Psoas muscle (tissue), 8 donors: ENCODE data around the gene FGGY. TPM values are rescaled to one million over a fixed set of nuclear protein-coding genes. Genes with fewer than 3 reads are reported as not detected.
A peak's percentile ranks its signal among the peaks of the same experiment; 100 is the strongest.

ENCODE experiments used
- ATAC-seq, 4 donors: fragments of 200-7000 bp; cut with Tn5 transposase; one replicate each; pipeline ENCODE4 v1.9.1; 2020; ENCODE audit warnings: moderate library complexity in 3 of 4, mild to moderate bottlenecking in 2 of 4
- DNase-seq, 2 donors: peaks; one replicate each; pipeline ENCODE4 v3.0.0-alpha.2; 2020
- H3K27ac ChIP-seq: fragments of 200-600 bp; one replicate; pipeline ENCODE4 v1.8.0; 2022
- H3K27me3 ChIP-seq, 3 donors: fragments of 200-600 bp in 1 of 3; one replicate each; pipeline versions ENCODE4 v1.6.1 to v1.8.0; 2013 to 2022; ENCODE audit warnings: low read length in 2 of 3, mild to moderate bottlenecking in 2 of 3, moderate library complexity in 1 of 3; ENCODE audit not compliant: insufficient read depth in 3 of 3
- H3K36me3 ChIP-seq, 2 donors: fragments of 200-600 bp in 1 of 2; one replicate each; pipeline versions ENCODE4 v1.6.1 to v1.8.0; 2013 to 2022; ENCODE audit warnings: low read depth in 1 of 2, mild to moderate bottlenecking in 1 of 2, moderate library complexity in 1 of 2; ENCODE audit not compliant: insufficient read depth in 1 of 2
- H3K4me1 ChIP-seq: fragments of 200-600 bp; one replicate; pipeline ENCODE4 v1.8.0; 2022
- H3K4me3 ChIP-seq: fragments of 200-600 bp; one replicate; pipeline ENCODE4 v1.8.0; 2022; ENCODE audit warnings: mild to moderate bottlenecking
- H3K9me3 ChIP-seq: fragments of 200-600 bp; one replicate; pipeline ENCODE4 v1.8.0; 2022
- WGBS, 3 donors: extraction: QIAGEN DNeasy Blood & Tissue Kit; methylation state at CpG; one replicate each; pipeline versions ENCODE4 v1.1.6 to v1.1.7; 2013; 5-methylcytosine and 5-hydroxymethylcytosine counted together
- intact Hi-C, 2 donors: fragments of 100-400 bp; cut with DNase I; formaldehyde crosslinking; loops; one replicate each; pipeline versions ENCODE4 v1.11.0 to v1.14.2; 2022
- polyA plus RNA-seq, 3 donors: library from polyadenylated mRNA; stranded (reverse); fragments of 200-250 nt; gene quantifications; one replicate each; pipeline ENCODE4 v1.2.3, GENCODE V29; 2013
- total RNA-seq, 4 donors: library from RNA; stranded (reverse); fragmentation: NEBNext Ultra II Directional in 2 of 4; extraction: Animal tissue kit (Norgen Biotek cat#: 25700) in 2 of 4; gene quantifications; one replicate each; pipeline versions ENCODE4 v1.2.1 to v1.2.4, GENCODE V29; 2021 to 2023
- TF ChIP-seq, protein P1 (sequence below): fragments of 200-600 bp; IDR thresholded peaks from one replicate; pipeline ENCODE4 v1.8.0; 2022; ENCODE audit warnings: antibody characterized with exemption
- donor health status: healthy with polysubstance abuse.
- donor health status: DM: no; HTN: no; CAD: no; lungs with moderate emphysema.
- donor health status: Bipolar disorder and iron deficiency.
- donor health status: healthy.
- donor health status: DM: yes; HTN: yes; CAD: no.
- donor health status: DM: no; HTN: no; CAD: no.
- donor health status: DM: no; HTN: no; CAD: no.
- donor health status: DM: yes; HTN: yes; CAD: no.

Gene FGGY
- total and polyA plus RNA-seq, 7 donors: 11.9 to 72.2 (median 46.5) TPM

- no peak for ATAC-seq
Measured at GRCh38 chr1:59329412-59330053, 32.6 kb downstream of the FGGY start.

GRCh38 chr1:59331686-59332620, 35.1 kb downstream of the FGGY start:
- Histone ChIP-seq H3K4me3 (no peak overlapping the region), H3K27me3 (no peaks in the 10 kb centered on the region), H3K27ac (no peak overlapping the region), H3K9me3 (no peaks in the 10 kb centered on the region), H3K36me3 (peaks cover 0 to 8% of the 10 kb centered on the region in 2 donors), H3K4me1 (peaks cover 2% of the 10 kb centered on the region)
- TF ChIP-seq, protein P1, sequence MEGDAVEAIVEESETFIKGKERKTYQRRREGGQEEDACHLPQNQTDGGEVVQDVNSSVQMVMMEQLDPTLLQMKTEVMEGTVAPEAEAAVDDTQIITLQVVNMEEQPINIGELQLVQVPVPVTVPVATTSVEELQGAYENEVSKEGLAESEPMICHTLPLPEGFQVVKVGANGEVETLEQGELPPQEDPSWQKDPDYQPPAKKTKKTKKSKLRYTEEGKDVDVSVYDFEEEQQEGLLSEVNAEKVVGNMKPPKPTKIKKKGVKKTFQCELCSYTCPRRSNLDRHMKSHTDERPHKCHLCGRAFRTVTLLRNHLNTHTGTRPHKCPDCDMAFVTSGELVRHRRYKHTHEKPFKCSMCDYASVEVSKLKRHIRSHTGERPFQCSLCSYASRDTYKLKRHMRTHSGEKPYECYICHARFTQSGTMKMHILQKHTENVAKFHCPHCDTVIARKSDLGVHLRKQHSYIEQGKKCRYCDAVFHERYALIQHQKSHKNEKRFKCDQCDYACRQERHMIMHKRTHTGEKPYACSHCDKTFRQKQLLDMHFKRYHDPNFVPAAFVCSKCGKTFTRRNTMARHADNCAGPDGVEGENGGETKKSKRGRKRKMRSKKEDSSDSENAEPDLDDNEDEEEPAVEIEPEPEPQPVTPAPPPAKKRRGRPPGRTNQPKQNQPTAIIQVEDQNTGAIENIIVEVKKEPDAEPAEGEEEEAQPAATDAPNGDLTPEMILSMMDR: no peak
- ATAC-seq (no peak), DNase-seq (no peak)
- WGBS, 3 donors: 88 to 91% (median 90%) methylated on average over 5 of the region's 5 CpGs
- intact Hi-C loops: no loop called here

More at GRCh38 chr1:59329412-59330053, 32.6 kb downstream of the FGGY start:
- intact Hi-C loops: no loop called here
- H3K9me3 ChIP-seq: no peaks in the 10 kb centered on the region
- no peak overlapping the region for H3K4me3 ChIP-seq
- peaks cover 0 to 8% of the 10 kb centered on the region in 2 donors for H3K36me3 ChIP-seq
- H3K27ac ChIP-seq: no peak overlapping the region
- H3K4me1 ChIP-seq: peaks cover 2% of the 10 kb centered on the region
- TF ChIP-seq, protein P1: no peak
- WGBS, 3 donors: 91 to 98% (median 95%) methylated on average over 4 of the region's 4 CpGs
- no peaks in the 10 kb centered on the region for H3K27me3 ChIP-seq
- no peak for DNase-seq

GRCh38 chr1:59332983-59333382, 36.1 kb downstream of the FGGY start:
- H3K27ac ChIP-seq: no peak overlapping the region
- no peaks in the 10 kb centered on the region for H3K27me3 ChIP-seq
- H3K9me3 ChIP-seq: no peaks in the 10 kb centered on the region
- H3K4me3 ChIP-seq: no peak overlapping the region
- H3K36me3 ChIP-seq: peaks cover 0 to 8% of the 10 kb centered on the region in 2 donors
- TF ChIP-seq, protein P1: no peak
- intact Hi-C loops: no loop called here
- DNase-seq (no peak), ATAC-seq (peak in 3 of 4 donors; percentile 27 to 49 (median 42))
- peaks cover 2% of the 10 kb centered on the region for H3K4me1 ChIP-seq

DNA sequence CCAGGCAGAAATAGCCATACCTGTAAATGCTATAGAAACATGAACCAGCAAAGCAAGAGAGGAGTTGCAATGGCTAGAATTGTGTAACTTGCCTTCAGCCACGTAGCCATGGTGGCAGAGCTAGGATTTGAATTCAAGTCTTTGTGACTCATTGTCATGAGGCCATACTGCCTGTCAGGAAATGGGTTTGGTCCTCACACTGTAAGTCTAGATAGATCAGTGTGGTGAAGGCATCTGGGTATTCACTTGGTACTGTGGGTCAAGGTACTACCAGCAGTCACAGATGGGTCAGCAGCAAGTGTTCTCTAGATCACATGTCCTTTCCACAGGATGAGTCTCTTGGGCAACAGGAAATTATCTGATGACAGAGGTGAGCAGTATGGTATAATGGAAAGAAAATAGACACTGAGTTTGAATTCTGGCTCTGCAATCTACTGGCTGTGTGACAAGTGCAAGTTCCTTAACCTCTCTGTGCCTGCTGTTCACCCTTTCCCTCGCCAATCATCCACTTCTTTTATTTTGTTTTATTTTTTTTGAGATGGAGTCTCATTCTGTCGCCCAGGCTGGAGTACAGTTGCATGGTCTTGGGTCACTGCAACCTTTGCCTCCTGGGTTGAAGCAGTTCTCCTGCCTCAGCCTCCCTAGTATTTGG, 36.9 kb downstream of the FGGY start:
- H3K36me3 ChIP-seq: peaks cover 0 to 8% of the 10 kb centered on the region in 2 donors
- TF ChIP-seq, protein P1: no peak

More for the DNA sequence above, 36.9 kb downstream of the FGGY start:
- Histone ChIP-seq H3K27me3 (no peaks in the 10 kb centered on the region), H3K9me3 (no peaks in the 10 kb centered on the region), H3K4me3 (no peak overlapping the region), H3K4me1 (peaks cover 2% of the 10 kb centered on the region), H3K27ac (no peak overlapping the region)
- no peak for DNase-seq
- intact Hi-C loops: no loop called here
- ATAC-seq: peak in 3 of 4 donors; percentile 23 to 76 (median 54)
- 90 to 92% (median 91%) methylated on average over 3 of the region's 3 CpGs for WGBS, 3 donors
